Panc1 (cell line): ENCODE results near the gene WDR33.

Experiments used
- CTCF ChIP-seq: fragments of 450-650 bp; IDR thresholded peaks from 2 replicates; pipeline ENCODE4 v1.5.1; 2017; ENCODE audit warnings: mild to moderate bottlenecking
- POLR2AphosphoS5 ChIP-seq: IDR thresholded peaks from 2 replicates; pipeline ENCODE4 v1.6.1; 2012; ENCODE audit warnings: mild to moderate bottlenecking, low read depth, low read length, moderate library complexity

- TF ChIP-seq CTCF: no peak
- no peak for TF ChIP-seq POLR2AphosphoS5
Measured at GRCh38 chr2:127658641-127659407, 152.1 kb downstream of the WDR33 start.
